ENCODE data around the gene KIZ. TPM values are rescaled to one million over a fixed set of nuclear protein-coding genes. Genes with fewer than 3 reads are reported as not detected.

KIZ gene
- total RNA-seq, 1 donor from 2014 or later: 18.0 TPM

- ATAC-seq (ENCODE audit: low read depth): no peak
These were observed 140.3 kb downstream of the KIZ start for GRCh38 chr20:21266191-21266536.

GRCh38 chr20:21269772-21270171 lies 143.9 kb downstream of the KIZ start:
- Mint-ChIP-seq H3K4me1 (no peaks in the 10 kb centered on the region), H3K36me3 (ENCODE audit: low read depth) (no peaks in the 10 kb centered on the region), H3K27ac (no peak overlapping the region), H3K9me3 (no peaks in the 10 kb centered on the region), H3K4me3 (no peak overlapping the region), H3K27me3 (peaks cover 13% of the 10 kb centered on the region)
- POLR2A ChIA-PET: no interaction called here
- CTCF ChIA-PET: no interaction called here
- TF ChIP-seq, protein P1, sequence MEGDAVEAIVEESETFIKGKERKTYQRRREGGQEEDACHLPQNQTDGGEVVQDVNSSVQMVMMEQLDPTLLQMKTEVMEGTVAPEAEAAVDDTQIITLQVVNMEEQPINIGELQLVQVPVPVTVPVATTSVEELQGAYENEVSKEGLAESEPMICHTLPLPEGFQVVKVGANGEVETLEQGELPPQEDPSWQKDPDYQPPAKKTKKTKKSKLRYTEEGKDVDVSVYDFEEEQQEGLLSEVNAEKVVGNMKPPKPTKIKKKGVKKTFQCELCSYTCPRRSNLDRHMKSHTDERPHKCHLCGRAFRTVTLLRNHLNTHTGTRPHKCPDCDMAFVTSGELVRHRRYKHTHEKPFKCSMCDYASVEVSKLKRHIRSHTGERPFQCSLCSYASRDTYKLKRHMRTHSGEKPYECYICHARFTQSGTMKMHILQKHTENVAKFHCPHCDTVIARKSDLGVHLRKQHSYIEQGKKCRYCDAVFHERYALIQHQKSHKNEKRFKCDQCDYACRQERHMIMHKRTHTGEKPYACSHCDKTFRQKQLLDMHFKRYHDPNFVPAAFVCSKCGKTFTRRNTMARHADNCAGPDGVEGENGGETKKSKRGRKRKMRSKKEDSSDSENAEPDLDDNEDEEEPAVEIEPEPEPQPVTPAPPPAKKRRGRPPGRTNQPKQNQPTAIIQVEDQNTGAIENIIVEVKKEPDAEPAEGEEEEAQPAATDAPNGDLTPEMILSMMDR (IDR thresholded peaks at IDR 0.05): no peak
- no peak for DNase-seq
- ATAC-seq (ENCODE audit: low read depth): no peak
- intact Hi-C loops (cut with micrococcal nuclease): no loop called here

More at GRCh38 chr20:21266191-21266536, 140.3 kb downstream of the KIZ start:
- Mint-ChIP-seq H3K4me1 (no peaks in the 10 kb centered on the region), H3K9me3 (no peaks in the 10 kb centered on the region), H3K4me3 (no peak overlapping the region), H3K27ac (no peak overlapping the region), H3K36me3 (ENCODE audit: low read depth) (no peaks in the 10 kb centered on the region), H3K27me3 (peaks cover 6% of the 10 kb centered on the region)
- ChIA-PET POLR2A (no interaction called here), CTCF (no interaction called here)
- DNase-seq: no peak
- intact Hi-C loops (cut with micrococcal nuclease): no loop called here
- TF ChIP-seq, protein P1 (IDR thresholded peaks at IDR 0.05): no peak

GRCh38 chr20:21270806-21271205 lies 144.9 kb downstream of the KIZ start:
- ATAC-seq (ENCODE audit: low read depth) (no peak), DNase-seq (no peak)
- TF ChIP-seq, protein P1 (IDR thresholded peaks at IDR 0.05): no peak
- intact Hi-C loops (cut with micrococcal nuclease): no loop called here
- Mint-ChIP-seq H3K36me3 (ENCODE audit: low read depth) (no peaks in the 10 kb centered on the region), H3K4me3 (no peak overlapping the region), H3K27me3 (peaks cover 9% of the 10 kb centered on the region), H3K9me3 (no peaks in the 10 kb centered on the region), H3K4me1 (no peaks in the 10 kb centered on the region), H3K27ac (no peak overlapping the region)
- ChIA-PET POLR2A (no interaction called here), CTCF (no interaction called here)

GRCh38 chr20:21272279-21272678 lies 146.4 kb downstream of the KIZ start:
- Mint-ChIP-seq H3K4me3 (no peak overlapping the region), H3K4me1 (no peaks in the 10 kb centered on the region), H3K9me3 (no peaks in the 10 kb centered on the region), H3K36me3 (ENCODE audit: low read depth) (no peaks in the 10 kb centered on the region), H3K27ac (no peak overlapping the region), H3K27me3 (peaks cover 9% of the 10 kb centered on the region)
- TF ChIP-seq, protein P1 (IDR thresholded peaks at IDR 0.05): no peak
- ChIA-PET POLR2A (no interaction called here), CTCF (no interaction called here)
- no peak for ATAC-seq (ENCODE audit: low read depth)
- DNase-seq: no peak
- intact Hi-C loops (cut with micrococcal nuclease): no loop called here

DNA sequence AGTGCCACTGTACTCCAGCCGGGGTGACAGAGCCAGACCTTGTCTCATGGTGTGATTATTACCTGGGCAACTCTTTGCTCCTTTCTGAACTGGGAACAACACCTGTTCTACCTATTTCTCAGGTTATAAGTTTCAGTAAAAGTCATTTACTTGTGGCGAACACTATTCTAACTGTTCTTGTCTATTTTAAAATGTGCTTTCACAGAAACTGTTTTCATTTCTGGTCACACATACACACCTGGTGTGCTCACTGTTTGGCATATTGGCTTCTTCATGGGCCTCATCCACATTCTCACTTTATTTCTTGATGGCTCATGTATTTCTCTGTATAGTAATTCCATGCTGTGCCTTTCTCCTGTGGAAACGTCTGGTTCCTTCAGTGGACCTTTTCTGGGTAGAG lies 146.8 kb downstream of the KIZ start:
- Mint-ChIP-seq H3K27me3 (peaks cover 9% of the 10 kb centered on the region), H3K27ac (no peak overlapping the region), H3K36me3 (ENCODE audit: low read depth) (no peaks in the 10 kb centered on the region), H3K4me1 (no peaks in the 10 kb centered on the region), H3K9me3 (no peaks in the 10 kb centered on the region), H3K4me3 (no peak overlapping the region)
- ChIA-PET CTCF (no interaction called here), POLR2A (no interaction called here)
- no peak for ATAC-seq (ENCODE audit: low read depth)
- TF ChIP-seq, protein P1 (IDR thresholded peaks at IDR 0.05): no peak
- DNase-seq: no peak
- intact Hi-C loops (cut with micrococcal nuclease): no loop called here
